Suppressor macrophage treated with lipopolysaccharide for 1 hour (primary cell): ENCODE measurements around the gene ALG12.

Experiments used
- DNase-seq, 3 donors: peaks; one replicate each; pipeline ENCODE4 v3.0.0-alpha.2; 2020 to 2022

Gene ALG12

GRCh38 chr22:49917974-49918910, at the start of gene ALG12, which contains the start of gene CRELD2:
TSS of gene ALG12 (minus strand) at chr22:49918438. CDS start at chr22:49913765, 4,673 bp downstream.
TSS of gene CRELD2 (plus strand) at chr22:49918634. CDS start at chr22:49918770, 136 bp downstream.
- peak; percentile 98 to 100 (median 99) for DNase-seq

GRCh38 chr22:49967706-49968208, 49.5 kb upstream of the ALG12 start:
- DNase-seq, result no peak

- DNase-seq, result peak; percentile 88 to 95 (median 92)
These were observed 48.8 kb upstream of the ALG12 start for GRCh38 chr22:49966774-49967705.

GRCh38 chr22:49966041-49966773, 48.0 kb upstream of the ALG12 start:
- DNase-seq, result peak in 1 of 3 donors; percentile 34

GRCh38 chr22:49965091-49966040, 47.1 kb upstream of the ALG12 start:
- no peak for DNase-seq

- no peak for DNase-seq
These were observed 46.2 kb upstream of the ALG12 start for GRCh38 chr22:49964136-49965090.

- no peak for DNase-seq
These were observed 45.4 kb upstream of the ALG12 start for GRCh38 chr22:49963647-49964026.

GRCh38 chr22:49962751-49963646, 44.8 kb upstream of the ALG12 start:
- DNase-seq, result no peak

GRCh38 chr22:49962012-49962750, 43.9 kb upstream of the ALG12 start:
- DNase-seq, result peak; percentile 95 to 98 (median 96)

GRCh38 chr22:49961601-49962011, 43.4 kb upstream of the ALG12 start:
- DNase-seq, result peak in 1 of 3 donors; percentile 37

- DNase-seq, result peak; percentile 44 to 70 (median 59)
These were observed 42.9 kb upstream of the ALG12 start for GRCh38 chr22:49961005-49961600.

- peak; percentile 98 to 99 (median 99) for DNase-seq
These were observed 42.1 kb upstream of the ALG12 start, which contains the start of gene PIM3 for GRCh38 chr22:49960159-49961004. TSS of gene PIM3 (plus strand) at chr22:49960772. CDS start at chr22:49960948, 176 bp downstream.

GRCh38 chr22:49959782-49960158, 41.5 kb upstream of the ALG12 start:
- DNase-seq, result no peak

GRCh38 chr22:49958931-49959781, 40.9 kb upstream of the ALG12 start:
- no peak for DNase-seq

GRCh38 chr22:49958366-49958921, 40.2 kb upstream of the ALG12 start:
- no peak for DNase-seq
